GM18520 (cell line): ENCODE measurements around the gene MAP7D2.

ENCODE experiments used
- ATAC-seq: cut with Tn5 transposase; IDR thresholded peaks from one replicate; pipeline ENCODE4 v1.9.1; 2021; ENCODE audit not compliant: unreplicated experiment

MAP7D2 gene

DNA sequence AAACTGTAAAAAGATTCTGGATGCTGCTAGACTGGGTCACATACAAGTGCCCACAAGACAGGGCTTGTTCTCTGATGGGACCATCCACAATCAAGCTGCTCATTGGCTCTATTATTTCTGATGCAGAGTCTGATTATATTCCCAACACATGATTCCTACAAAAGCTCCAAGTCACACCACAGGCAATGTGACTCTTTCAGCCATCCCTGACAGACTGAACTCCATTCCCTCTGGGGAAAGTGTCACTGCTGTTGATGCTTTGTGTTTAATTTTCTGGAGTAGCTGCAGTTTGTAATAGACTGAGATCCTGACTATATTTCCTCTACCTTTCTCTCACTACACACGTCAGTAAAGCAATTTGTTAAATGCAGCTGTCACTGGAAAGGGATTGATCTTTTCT is 70.5 kb downstream of the MAP7D2 start:
- no peak for ATAC-seq

DNA sequence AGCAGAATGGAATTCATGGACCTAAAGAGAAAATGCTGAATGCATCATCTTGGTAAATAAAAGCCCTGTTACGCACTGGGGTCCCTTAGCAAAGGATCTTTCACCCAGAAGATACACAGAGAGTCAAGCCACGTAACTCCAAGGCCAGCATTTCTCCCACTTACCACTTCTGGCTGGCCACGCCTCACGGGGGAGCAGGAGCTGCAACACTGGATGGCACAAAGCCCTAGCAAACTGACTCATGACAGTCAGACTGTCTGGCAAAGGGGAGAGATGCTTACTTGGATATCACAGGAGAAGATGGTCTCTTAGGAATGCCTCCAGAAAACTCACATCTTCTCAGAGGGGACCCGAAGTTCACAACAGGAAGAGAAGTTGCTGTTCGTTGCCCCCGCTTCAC is 74.5 kb downstream of the MAP7D2 start:
- ATAC-seq = no peak

DNA sequence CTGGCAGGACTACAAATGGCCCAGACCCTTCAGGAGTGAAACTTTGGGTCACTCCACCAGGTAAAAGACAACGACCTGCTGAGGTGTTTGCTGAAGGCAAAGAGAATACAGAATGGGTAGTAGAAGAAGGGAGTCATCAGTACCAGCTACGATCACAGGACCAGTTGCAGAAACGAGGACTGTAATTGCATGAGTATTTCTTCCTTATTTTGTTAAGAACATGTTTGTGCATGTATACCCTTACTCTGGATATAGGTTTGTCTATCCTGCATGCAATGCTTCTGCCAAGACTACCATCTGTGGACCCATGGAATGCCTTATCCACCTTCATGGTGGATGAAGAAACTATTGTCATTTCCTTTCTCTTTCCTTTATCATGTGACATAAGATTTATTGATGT is 77.7 kb downstream of the MAP7D2 start:
- no peak for ATAC-seq

DNA sequence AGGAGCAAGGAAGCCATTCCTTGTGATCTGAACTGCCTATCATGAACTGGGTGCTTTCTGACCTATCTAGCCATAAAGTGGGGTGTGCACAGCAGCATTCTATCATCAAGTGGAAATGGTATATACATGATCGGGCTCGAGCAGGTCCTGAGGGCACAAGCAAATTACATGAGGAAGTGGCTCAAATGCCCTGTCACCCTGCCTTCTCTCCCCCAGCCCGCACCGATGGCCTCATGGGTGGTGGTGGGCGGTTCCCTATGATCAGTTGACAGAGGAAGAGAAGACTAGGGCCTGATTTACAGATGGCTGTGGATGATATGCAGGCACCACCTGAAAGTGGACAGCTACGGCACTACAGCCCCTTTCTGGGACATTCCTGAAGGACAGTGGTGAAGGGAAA is 79.5 kb downstream of the MAP7D2 start:
- ATAC-seq = no peak

DNA sequence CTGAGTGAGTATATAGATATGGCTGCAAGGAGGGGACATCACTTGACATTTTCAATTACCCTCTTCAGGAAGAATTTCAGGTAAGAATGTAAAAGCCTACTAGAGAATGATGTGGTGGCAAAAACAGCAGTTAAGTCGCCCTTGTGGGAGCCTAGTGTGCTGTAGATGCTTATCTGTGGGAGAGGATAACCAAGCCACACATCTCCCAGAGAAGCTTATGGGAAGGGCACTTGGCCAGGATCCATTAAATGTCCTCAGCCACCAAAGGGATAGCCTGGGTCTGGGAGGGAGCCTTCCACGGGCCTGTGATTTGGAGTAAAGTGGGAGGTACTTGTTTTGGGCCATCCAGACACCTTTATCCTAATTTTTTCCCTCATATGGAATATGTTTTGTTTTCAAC is 84.5 kb downstream of the MAP7D2 start:
- no peak for ATAC-seq

DNA sequence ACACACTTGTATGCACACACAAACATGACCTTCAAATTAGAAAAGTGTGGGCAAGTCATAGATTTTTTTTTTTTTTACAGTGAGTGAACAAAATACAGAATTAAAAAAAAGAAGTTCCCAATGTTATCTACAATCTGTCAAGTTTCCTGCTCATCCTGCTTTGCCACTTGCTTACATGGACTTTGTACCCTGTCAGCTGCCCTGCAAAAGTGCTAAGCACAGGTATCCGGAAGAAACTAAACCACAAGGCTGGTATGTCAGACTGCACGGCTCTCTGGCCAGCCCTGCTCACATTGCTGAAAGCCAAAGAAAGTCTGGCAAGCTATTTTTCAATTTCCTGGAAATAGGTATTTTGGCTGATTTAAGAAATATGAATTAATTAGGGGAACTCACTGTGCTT is 87.0 kb downstream of the MAP7D2 start:
- no peak for ATAC-seq

DNA sequence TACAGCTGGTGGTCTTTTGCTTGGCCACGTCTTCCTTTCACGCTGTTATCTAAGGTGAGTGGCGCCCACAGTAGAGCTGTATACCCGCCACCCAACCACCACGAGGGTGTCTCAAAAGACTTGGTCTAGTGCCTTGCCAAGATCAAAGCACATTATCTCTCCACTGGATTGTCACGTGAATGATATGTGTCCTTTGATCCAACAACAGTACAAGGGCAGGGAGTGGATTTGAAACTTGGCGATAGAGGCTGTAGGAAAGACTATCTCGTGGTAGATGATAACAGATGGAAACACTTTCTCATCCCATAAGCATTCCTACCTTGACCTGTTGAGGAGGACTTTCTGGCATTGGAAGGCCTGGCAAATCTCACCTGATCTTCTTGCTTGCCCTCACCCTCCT is 88.1 kb downstream of the MAP7D2 start:
- ATAC-seq = no peak

DNA sequence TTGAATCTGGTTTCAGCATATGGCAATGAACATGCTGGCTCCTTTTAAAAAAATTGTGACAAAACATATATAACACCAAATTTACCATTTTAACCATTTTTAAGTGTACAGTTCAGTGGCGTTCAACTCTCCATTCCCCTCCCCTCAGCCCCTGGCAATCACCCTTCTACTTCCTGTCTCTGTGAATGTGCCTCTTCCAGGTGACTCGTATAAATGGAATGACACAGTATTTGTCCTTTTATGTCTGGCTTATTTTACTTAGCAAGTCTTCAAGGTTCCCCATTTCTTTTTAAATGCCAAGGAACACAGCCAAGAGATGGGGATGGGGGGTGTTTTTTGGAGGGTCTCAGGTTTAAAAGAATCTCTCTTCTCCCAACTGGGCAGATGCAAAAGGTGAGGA is 90.4 kb downstream of the MAP7D2 start:
- no peak for ATAC-seq

DNA sequence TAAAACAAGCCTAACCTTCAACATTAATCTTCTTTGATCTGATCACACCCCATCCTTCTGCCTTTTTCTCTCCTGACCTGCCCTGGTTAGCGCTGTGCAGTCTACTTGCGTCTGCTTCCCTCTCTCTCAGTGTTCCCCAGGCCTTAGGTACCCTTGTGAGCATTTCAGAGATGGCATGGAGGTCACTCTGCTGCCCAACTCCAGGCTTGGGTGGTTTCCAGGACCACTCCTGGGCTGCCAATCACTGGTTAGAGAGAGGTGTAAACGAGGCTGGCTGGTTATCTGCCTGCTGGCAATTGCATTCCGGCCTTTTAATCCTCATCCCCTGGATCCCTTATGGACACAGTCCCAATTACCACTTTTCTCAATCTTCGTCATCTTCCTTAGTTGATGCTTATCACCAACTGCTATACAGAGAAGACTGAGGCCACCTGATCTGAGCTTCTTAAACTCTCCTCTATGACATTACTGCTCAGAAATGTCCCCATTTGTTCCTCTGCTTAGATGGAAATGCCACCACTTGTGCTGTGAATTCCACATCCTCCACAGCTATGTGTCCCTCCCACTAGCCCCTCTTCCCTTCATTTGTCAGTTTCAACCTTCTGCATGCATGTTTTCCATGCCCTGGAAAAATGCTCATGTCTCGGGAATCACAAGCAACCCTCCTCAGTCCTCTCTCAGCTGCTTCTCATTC is 96.9 kb downstream of the MAP7D2 start:
- no peak for ATAC-seq

DNA sequence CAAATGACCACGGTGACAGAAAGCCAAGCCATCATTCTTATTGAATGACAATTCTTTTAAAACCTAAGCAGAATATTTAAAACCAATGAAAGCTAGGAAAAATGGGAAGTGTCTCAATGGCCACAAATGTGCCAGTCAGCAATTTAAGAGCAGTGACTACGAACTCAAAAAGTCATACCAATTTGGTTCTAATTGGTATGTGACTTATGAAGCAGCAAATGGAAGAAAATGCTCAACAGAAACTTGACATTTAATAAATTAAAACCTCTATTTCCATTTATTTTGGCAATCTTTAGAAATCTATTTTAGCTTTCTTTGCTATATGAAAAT is 100.1 kb downstream of the MAP7D2 start:
- ATAC-seq = no peak

DNA sequence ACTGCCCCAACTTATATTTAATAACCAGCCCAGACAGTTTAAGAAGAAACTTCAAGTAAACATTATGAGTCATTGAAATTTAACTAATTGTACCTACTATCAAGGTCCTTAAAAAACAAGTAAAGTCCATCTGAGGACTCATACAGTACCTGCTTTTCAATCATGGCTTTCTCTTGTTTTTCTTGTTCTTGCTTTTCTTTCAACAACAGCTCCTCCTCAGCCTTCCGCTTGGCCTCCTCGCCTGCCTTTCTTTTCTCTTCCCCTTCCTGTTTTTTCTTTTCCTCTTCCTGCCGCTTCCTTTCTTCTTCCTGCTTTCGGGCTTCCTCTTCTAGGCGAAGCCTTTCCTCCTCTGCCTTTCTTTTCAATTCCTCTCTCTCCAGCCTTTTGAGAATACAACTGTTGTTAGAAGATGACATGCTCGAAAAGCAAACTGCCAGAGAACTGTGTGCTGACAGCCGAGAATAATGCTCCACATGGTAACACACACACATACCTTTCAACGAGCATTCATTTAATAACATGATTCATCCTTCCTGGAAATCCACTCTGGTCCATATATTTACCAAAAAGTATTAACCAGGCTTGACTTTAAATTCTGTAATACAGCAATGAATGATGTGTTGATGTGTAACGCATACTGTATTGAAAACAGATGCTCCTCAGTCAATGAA is 100.6 kb downstream of the MAP7D2 start:
- ATAC-seq = no peak

DNA sequence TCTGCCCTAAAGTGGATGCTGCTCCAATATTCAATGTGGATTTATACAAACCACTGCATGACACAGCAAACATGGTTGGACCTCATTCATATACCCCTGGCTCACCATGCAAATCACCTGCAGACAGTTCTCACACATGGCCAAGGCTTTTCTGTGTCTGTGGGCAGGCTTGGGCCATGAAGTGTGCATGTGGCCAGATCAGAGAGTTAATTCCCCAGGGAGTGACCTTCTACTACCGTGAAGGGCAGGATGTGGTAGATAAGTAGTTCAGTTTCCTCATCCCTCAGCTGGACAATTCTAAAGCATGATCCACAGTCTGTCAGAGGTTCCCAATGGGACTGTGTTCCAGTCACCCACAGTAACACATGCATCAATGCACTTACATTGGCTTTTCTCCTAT is 101.3 kb downstream of the MAP7D2 start:
- ATAC-seq = no peak

DNA sequence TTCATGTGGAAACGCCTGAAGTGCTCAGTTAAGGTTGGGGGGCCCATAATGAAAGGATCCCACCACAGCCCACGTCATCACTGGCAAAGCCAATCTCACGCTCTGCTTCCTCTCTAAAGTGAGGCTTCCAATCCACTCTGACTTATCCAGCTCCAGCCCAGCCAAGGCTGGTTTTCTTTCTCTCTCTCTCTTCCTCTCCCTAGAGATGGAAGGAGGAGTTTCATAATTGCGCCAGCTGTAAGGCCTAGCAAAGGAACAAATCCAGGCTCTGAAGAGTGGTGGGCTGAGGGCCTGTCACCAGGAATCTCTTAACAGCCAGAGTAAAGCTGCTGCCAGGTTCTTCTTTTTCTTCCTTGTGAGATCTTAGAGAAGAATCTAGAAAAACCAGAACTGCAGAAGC is 105.1 kb downstream of the MAP7D2 start:
- ATAC-seq = no peak

DNA sequence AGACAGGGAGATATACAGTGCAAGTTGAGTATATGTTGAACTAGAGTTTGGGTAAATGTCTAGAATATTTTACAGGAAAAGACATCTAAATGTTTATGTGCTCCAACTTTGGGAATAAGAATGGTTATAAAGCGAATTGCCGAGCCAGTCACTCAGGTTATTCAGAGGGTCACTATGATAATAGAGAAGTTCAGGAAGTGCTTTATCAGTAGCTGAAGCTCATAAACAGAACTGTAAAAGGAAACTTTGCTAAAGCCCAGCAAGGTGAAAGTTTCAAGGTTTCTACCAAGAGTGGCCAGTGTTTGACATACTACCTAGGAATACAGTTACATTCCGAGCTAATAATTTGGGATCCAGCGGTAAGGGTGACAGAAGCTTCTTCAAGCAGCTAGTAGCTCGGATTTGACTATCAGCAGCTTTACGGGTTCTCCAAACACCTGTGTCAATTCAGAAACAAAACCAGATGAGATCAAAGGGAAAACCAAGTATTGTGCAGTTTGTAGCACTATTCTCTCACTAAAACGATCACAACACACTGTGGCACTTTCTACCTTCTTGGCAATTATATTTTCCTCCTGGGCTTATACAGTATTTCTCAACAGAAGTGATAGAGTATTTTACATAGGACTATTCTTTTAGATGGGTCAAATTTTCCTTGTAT is 108.6 kb downstream of the MAP7D2 start:
- ATAC-seq = no peak

DNA sequence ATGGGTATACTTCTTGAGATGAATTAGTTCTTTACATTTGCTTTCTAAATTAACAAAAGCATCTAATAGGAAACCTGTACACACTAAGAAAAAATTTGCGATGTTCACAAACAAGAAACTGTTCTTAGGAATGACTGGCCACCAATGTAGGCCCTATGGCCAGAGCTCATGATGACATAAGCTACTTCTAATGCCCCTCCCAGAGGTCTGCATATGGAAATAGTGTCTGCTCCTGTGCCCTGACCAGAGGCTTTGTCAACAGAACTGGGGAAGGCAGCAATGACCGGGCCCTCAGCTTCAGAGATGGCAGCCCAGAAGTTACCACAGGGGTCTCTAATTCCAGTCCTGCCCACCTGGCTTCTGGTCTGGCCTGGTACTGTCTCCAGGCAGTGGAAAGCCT is 110.8 kb downstream of the MAP7D2 start:
- ATAC-seq = no peak

DNA sequence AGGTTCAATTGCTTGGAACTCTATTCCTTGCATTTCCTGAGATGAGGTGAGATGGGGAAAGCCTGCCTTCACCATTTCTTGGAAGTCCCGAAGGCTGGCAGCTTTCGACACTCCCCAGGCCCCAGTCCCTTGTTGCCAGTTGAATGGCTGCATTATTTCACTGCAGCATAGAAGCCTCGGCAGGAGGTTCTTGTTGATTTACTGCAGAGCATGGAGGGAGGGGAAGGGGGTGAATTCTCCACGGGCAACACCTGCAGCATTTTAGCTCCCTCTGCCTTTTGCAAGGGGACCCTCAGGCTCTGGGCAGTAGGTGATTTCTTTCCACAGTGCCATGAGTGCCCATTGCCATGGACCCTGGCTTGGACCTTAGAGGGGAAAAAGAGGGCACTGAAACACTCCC is 115.1 kb downstream of the MAP7D2 start:
- no peak for ATAC-seq

DNA sequence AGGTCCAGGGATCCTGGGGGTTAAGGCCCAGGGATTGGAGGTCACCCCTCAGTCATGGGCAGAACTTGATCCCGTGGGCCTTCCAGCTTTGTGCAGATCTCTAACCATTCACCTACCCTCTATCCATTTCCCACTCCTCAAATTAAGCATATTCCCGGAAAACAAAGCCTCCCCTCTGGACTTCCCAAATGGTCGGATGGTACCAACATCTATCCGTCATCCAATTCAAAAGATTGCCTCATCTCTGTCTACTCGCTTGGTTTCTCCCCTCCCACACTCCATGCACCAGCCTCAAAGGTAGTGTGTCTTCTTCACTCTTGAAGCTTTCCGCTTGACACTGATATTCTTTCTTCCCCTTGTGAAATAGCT is 125.4 kb downstream of the MAP7D2 start:
- no peak for ATAC-seq

DNA sequence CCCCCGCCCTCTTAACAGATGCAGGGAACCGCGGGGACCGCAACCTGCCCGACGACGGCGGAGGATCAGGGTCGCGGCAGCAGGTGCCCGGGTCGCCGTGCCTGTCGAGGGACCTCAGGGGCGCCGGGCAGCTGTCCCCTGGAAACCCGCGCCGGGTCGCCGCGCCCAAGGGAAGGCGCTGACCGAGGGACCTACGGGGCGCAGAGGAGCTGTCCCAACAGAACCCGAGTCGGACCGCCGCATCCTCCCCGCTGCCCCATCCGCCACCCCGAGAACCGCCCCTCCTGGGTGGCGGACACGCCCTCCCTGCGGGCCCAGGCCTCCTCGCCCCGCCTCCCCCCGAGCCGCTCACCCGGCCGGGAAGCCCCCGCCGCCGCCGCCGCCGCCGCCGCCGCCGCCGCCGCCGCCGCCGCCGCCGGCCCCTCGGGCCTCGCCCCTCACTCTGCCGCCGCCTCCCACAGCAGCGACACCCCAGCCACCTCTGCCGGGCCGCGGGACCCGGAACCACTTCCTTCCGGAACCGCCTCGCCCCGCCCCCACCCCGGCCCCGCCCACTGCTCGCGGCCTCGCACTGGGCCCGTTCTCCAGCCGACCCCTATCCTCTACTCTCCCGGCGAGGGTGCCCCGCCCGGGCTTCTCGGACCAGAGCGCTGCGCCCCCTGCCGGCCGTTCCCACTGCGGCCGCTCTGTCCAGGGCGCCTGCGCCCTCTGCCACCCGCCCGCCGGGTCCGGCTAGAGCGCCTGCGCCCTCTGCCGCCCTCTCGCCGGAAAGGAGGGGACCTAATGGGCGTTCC is 126.0 kb downstream of the MAP7D2 start, which contains the start of gene BCLAF3:
BCLAF3 (minus strand) TSS at position 506 of the 794 bp plus-strand sequence. CDS start 20,797 bp downstream, outside the sequence.
- ATAC-seq = peak; percentile 96

DNA sequence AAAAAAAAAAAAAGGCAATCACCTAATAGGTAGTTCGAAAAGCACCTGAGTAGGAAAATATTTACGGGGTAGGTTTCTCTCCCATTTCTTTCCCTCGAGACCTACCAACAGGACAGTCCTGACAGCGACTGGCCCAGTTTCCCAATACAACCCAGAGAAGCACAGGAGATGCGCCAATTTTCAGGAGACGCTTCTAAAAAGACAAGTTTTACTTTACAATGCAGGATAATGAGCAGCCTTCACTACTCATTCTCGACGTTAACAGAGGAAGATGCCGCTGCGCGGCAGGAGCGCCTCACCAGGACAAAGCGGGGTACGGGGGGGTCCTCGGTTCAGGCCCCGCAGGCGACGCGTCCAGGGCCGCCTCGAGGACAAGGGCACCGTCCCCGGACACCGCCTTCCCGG is 126.6 kb downstream of the MAP7D2 start:
- ATAC-seq = no peak

DNA sequence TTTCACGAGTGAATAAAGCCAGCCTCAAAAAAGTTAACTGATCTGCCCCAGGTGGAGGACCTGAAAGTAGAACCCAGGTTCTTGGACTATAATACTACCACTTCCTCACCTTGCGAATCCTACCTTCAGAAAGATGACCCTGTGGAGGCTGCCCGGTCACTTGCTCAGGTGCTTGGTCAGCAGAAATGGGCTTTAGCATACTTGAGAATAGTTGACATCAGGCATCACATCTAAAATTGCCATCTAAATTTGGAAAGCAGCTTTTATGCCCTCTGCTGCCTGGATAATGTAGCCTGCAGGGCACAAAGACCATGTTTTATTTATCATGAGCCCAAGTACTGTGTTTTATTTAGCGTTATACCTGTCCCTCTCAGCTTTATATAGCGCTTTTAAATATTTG is 128.9 kb downstream of the MAP7D2 start:
- no peak for ATAC-seq

DNA sequence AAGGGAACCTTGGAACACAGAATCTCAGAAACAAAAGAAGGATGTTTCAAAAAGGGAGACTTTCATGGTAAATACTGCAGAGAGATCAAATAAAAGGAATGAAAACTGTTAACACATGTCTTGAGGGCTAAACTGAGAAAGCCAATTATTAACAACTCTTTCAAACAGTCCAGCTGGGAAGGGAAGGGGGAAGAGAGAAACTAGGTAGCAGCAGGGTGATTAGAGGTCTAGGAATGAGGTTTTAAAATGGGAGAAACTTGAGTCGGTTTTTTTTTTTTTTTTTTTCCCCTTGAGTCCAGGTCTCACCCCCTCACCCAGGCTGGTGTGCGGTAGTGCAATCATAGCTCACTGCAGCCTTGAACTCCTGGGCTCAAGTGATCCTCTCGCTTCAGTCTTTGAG is 130.2 kb downstream of the MAP7D2 start:
- no peak for ATAC-seq

DNA sequence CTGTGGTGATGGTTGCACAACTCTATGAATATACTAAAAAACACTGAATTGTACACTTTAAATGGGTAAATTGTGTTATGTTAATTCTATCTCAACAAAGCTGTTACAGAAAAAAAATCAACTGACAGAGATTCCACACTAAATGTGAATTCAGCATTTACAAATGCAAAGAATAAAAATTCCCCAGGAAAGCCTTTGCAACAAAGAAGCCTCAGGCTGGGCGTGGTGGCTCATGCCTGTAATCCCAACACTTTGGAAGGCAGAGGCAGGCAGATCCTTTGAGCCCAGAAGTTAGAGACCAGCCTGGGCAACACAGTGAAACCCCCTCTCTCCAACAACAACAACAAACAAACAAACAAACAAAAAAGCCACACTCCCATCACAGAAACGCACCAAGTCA is 134.8 kb downstream of the MAP7D2 start:
- ATAC-seq = no peak
